IPS DF 4.7 (cell line): ENCODE data around the gene ABCB11.

Source experiments
- DNase-seq: peaks from one replicate; pipeline ENCODE4 v3.0.0-alpha.2; 2013; ENCODE audit warnings: low spot score; ENCODE audit errors: extremely low read depth

ABCB11 gene

GRCh38 chr2:168978461-168978861, 52.7 kb downstream of the ABCB11 start:
- DNase-seq = no peak

- DNase-seq = no peak
Observed at GRCh38 chr2:168977608-168978007, 53.5 kb downstream of the ABCB11 start.

- DNase-seq = no peak
Observed at GRCh38 chr2:168976034-168976654, 55.0 kb downstream of the ABCB11 start.

GRCh38 chr2:168974428-168974827, 56.7 kb downstream of the ABCB11 start:
- no peak for DNase-seq

- no peak for DNase-seq
Observed at GRCh38 chr2:168971261-168971660, 59.9 kb downstream of the ABCB11 start.

GRCh38 chr2:168970711-168971233, 60.4 kb downstream of the ABCB11 start:
- no peak for DNase-seq

GRCh38 chr2:168969865-168970264, 61.3 kb downstream of the ABCB11 start:
- no peak for DNase-seq

GRCh38 chr2:168968342-168968741, 62.8 kb downstream of the ABCB11 start:
- DNase-seq = no peak

GRCh38 chr2:168964251-168964807, 66.8 kb downstream of the ABCB11 start:
- no peak for DNase-seq

- DNase-seq = no peak
Observed at GRCh38 chr2:168962636-168963035, 68.5 kb downstream of the ABCB11 start.

- DNase-seq = peak; percentile 79
Observed at GRCh38 chr2:168961450-168962229, 69.5 kb downstream of the ABCB11 start.

GRCh38 chr2:168956392-168956791, 74.7 kb downstream of the ABCB11 start:
- no peak for DNase-seq

- DNase-seq = no peak
Observed at GRCh38 chr2:168955321-168955720, 75.8 kb downstream of the ABCB11 start.

- DNase-seq = no peak
Observed at GRCh38 chr2:168954256-168954655, 76.9 kb downstream of the ABCB11 start.

- no peak for DNase-seq
Observed at GRCh38 chr2:168952424-168952823, 78.7 kb downstream of the ABCB11 start.

GRCh38 chr2:168951871-168952270, 79.3 kb downstream of the ABCB11 start:
- DNase-seq = no peak

- DNase-seq = no peak
Observed at GRCh38 chr2:168949324-168949723, 81.8 kb downstream of the ABCB11 start.

- DNase-seq = no peak
Observed at GRCh38 chr2:168948621-168949212, 82.4 kb downstream of the ABCB11 start.

- DNase-seq = no peak
Observed at GRCh38 chr2:168945508-168945907, 85.6 kb downstream of the ABCB11 start.

GRCh38 chr2:168944065-168944464, 87.1 kb downstream of the ABCB11 start:
- DNase-seq = no peak

GRCh38 chr2:168941297-168941696, 89.8 kb downstream of the ABCB11 start:
- no peak for DNase-seq

- no peak for DNase-seq
Observed at GRCh38 chr2:168939918-168940317, 91.2 kb downstream of the ABCB11 start.
